WTC11 (cell line): Measurements from ENCODE around the gene PADI1. TPM values are rescaled to one million over a fixed set of nuclear protein-coding genes. Genes with fewer than 3 reads are reported as not detected.

ENCODE experiments used
- ATAC-seq: fragments of 200-7000 bp; cut with Tn5 transposase; 2 replicates; pipeline ENCODE4 v1.10.0; 2021; ENCODE audit warnings: mild to moderate bottlenecking, moderate library complexity
- CTCF ChIA-PET: fragments of 300-600 bp; sonication (Branson Sonifier 250); formaldehyde crosslinking; loops from one replicate; lab custom pipeline; 2021; ENCODE audit warnings: antibody characterized with exemption; lab: Charles Lee
- POLR2A ChIA-PET: fragments of 350-600 bp; sonication (Branson Sonifier 250); formaldehyde crosslinking; loops from one replicate; lab custom pipeline; 2021; ENCODE audit warnings: antibody characterized with exemption; lab: Charles Lee
- DNase-seq: peaks from one replicate; pipeline ENCODE4 v3.0.0; 2021; ENCODE audit warnings: low spot score
- H3K27ac Mint-ChIP-seq: 2 replicates; pipeline ENCODE4 v1.8.0; 2021; ENCODE audit warnings: mixed read lengths
- H3K27me3 Mint-ChIP-seq: 2 replicates; pipeline ENCODE4 v1.8.0; 2021; ENCODE audit warnings: low read depth, mild to moderate bottlenecking, moderate library complexity, mixed read lengths
- H3K36me3 Mint-ChIP-seq: 2 replicates; pipeline ENCODE4 v1.8.0; 2021; ENCODE audit warnings: mixed read lengths
- H3K4me1 Mint-ChIP-seq: 2 replicates; pipeline ENCODE4 v1.8.0; 2022; ENCODE audit warnings: mixed read lengths
- H3K4me3 Mint-ChIP-seq: 2 replicates; pipeline ENCODE4 v1.8.0; 2021; ENCODE audit warnings: mild to moderate bottlenecking, moderate library complexity, mixed read lengths
- H3K9me3 Mint-ChIP-seq: 2 replicates; pipeline ENCODE4 v1.8.0; 2021; ENCODE audit warnings: mixed read lengths
- CBFB ChIP-seq: sonication (generic); formaldehyde crosslinking; IDR thresholded peaks from 2 replicates; pipeline ENCODE4 v1.8.1; 2022; ENCODE audit warnings: mild to moderate bottlenecking, low read depth, missing genetic modification reagents
- CREM ChIP-seq: sonication (generic); formaldehyde crosslinking; IDR thresholded peaks from 2 replicates; pipeline ENCODE4 v1.8.1; 2022; ENCODE audit warnings: mild to moderate bottlenecking, missing genetic modification reagents, moderate library complexity
- ESRRA ChIP-seq: sonication (generic); formaldehyde crosslinking; IDR thresholded peaks from 2 replicates; pipeline ENCODE4 v1.8.1; 2022; ENCODE audit warnings: mild to moderate bottlenecking, missing genetic modification reagents, borderline replicate concordance
- GRHL2 ChIP-seq: fragments of 250-450 bp; sonication (Bioruptor Pico); IDR thresholded peaks from 2 replicates; pipeline ENCODE4 v1.8.0; 2022; ENCODE audit warnings: mild to moderate bottlenecking, moderate library complexity; ENCODE audit not compliant: insufficient replicate concordance, severe bottlenecking
- NFE2L1 ChIP-seq: sonication (generic); formaldehyde crosslinking; IDR thresholded peaks from 2 replicates; pipeline ENCODE4 v1.8.1; 2023; ENCODE audit warnings: missing genetic modification reagents
- OVOL2 ChIP-seq: fragments of 250-450 bp; sonication (Bioruptor Pico); IDR thresholded peaks from 2 replicates; pipeline ENCODE4 v1.9.0; 2021; ENCODE audit warnings: mild to moderate bottlenecking, borderline replicate concordance
- RELA ChIP-seq: sonication (generic); formaldehyde crosslinking; IDR thresholded peaks from 2 replicates; pipeline ENCODE4 v1.8.1; 2022; ENCODE audit warnings: missing genetic modification reagents, mild to moderate bottlenecking, borderline replicate concordance
- RORB ChIP-seq: fragments of 250-450 bp; sonication (Bioruptor Pico); IDR thresholded peaks from 2 replicates; pipeline ENCODE4 v1.9.0; 2021; ENCODE audit warnings: mild to moderate bottlenecking
- SOX15 ChIP-seq: fragments of 250-450 bp; sonication (Bioruptor Pico); IDR thresholded peaks from 2 replicates; pipeline ENCODE4 v1.9.0; 2021; ENCODE audit warnings: mild to moderate bottlenecking
- TCF7 ChIP-seq: sonication (generic); formaldehyde crosslinking; IDR thresholded peaks from 2 replicates; pipeline ENCODE4 v1.8.0; 2022; ENCODE audit warnings: mild to moderate bottlenecking, low read depth, missing genetic modification reagents, moderate library complexity
- TEAD1 ChIP-seq: sonication (generic); formaldehyde crosslinking; IDR thresholded peaks from 2 replicates; pipeline ENCODE4 v1.8.0; 2022; ENCODE audit warnings: mild to moderate bottlenecking, missing genetic modification reagents
- ZBTB21 ChIP-seq: sonication (generic); formaldehyde crosslinking; IDR thresholded peaks from 2 replicates; pipeline ENCODE4 v1.8.1; 2023; ENCODE audit warnings: mild to moderate bottlenecking, missing genetic modification reagents, borderline replicate concordance
- ZNF138 ChIP-seq: sonication (generic); formaldehyde crosslinking; conservative IDR thresholded peaks from 2 replicates; pipeline ENCODE4 v1.8.1; 2022; ENCODE audit warnings: mild to moderate bottlenecking, moderate library complexity, missing genetic modification reagents
- ZNF232 ChIP-seq: sonication (generic); formaldehyde crosslinking; IDR thresholded peaks from 2 replicates; pipeline ENCODE4 v1.8.0; 2022; ENCODE audit warnings: mild to moderate bottlenecking, missing genetic modification reagents
- total RNA-seq: library from RNA; stranded (reverse); gene quantifications from 3 replicates; pipeline ENCODE4 v1.2.3, GENCODE V29; 2021
- TF ChIP-seq, protein P1 (sequence below): sonication (generic); formaldehyde crosslinking; IDR thresholded peaks from 2 replicates; pipeline ENCODE4 v1.8.0; 2022; ENCODE audit warnings: mild to moderate bottlenecking, missing genetic modification reagents
- TF ChIP-seq, protein P2 (sequence below): fragments of 250-450 bp; sonication (Bioruptor Pico); IDR thresholded peaks from 2 replicates; pipeline ENCODE4 v1.9.0; 2021; ENCODE audit warnings: moderate library complexity, mild to moderate bottlenecking, inconsistent platforms, borderline replicate concordance
- TF ChIP-seq, protein P3 (sequence below): sonication (generic); formaldehyde crosslinking; IDR thresholded peaks from 2 replicates; pipeline ENCODE4 v1.8.1; 2022; ENCODE audit warnings: low read depth, mild to moderate bottlenecking, moderate library complexity, missing genetic modification reagents, borderline replicate concordance
- TF ChIP-seq, protein P4 (sequence below): fragments of 200-600 bp; IDR thresholded peaks from 2 replicates; pipeline ENCODE4 v1.8.0; 2022; ENCODE audit warnings: antibody characterized with exemption
- TF ChIP-seq, protein P5 (sequence below): sonication (generic); formaldehyde crosslinking; IDR thresholded peaks from 2 replicates; pipeline ENCODE4 v1.8.1; 2023; ENCODE audit warnings: mild to moderate bottlenecking, missing genetic modification reagents
- TF ChIP-seq, protein P6 (sequence below): sonication (generic); formaldehyde crosslinking; IDR thresholded peaks from 2 replicates; pipeline ENCODE4 v1.8.0; 2022; ENCODE audit warnings: mild to moderate bottlenecking, missing genetic modification reagents
- TF ChIP-seq, protein P7 (sequence below): sonication (generic); formaldehyde crosslinking; IDR thresholded peaks from 2 replicates; pipeline ENCODE4 v1.8.1; 2022; ENCODE audit warnings: missing genetic modification reagents, borderline replicate concordance
- TF ChIP-seq, protein P8 (sequence below): sonication (generic); formaldehyde crosslinking; IDR thresholded peaks from 2 replicates; pipeline ENCODE4 v1.8.1; 2022; ENCODE audit warnings: mild to moderate bottlenecking, missing genetic modification reagents, moderate library complexity, borderline replicate concordance

PADI1 gene
- total RNA-seq, 1 experiment from 2014 or later: 0.15 TPM

DNA sequence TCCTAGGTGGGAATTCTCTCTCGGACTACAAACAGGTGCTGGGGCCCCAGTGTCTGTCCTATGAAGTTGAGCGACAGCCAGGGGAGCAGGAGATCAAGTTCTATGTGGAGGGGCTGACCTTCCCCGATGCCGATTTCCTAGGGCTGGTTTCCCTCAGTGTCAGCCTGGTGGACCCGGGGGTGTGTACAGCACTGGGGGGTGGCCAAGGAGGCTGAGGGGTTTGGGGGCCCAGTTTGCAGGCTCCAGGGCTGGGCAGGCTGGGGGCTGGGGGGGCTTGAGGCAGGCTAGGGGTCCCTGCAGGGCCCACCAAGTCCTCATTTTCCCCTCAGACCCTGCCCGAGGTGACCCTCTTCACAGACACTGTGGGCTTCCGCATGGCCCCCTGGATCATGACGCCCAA, 23.7 kb downstream of the PADI1 start:
- H3K36me3 Mint-ChIP-seq: no peaks in the 10 kb centered on the region
- ChIA-PET POLR2A (no interaction called here), CTCF (interaction anchor here (2.6 kb wide), 1 partner anchor 103 kb away, joined by 10 read pairs; no protein-coding TSS in a partner anchor)
- H3K27me3 Mint-ChIP-seq: peaks cover 3% of the 10 kb centered on the region; the same call in 1 of the 2 replicates
- TF ChIP-seq GRHL2 (CRISPR knock-in tag) (no peak), CBFB (CRISPR knock-in tag) (no peak), CREM (CRISPR knock-in tag) (no peak), RELA (CRISPR knock-in tag) (no peak), TEAD1 (CRISPR knock-in tag) (no peak), ZNF138 (no peak), SOX15 (CRISPR knock-in tag) (no peak)
- TF ChIP-seq, protein P1, sequence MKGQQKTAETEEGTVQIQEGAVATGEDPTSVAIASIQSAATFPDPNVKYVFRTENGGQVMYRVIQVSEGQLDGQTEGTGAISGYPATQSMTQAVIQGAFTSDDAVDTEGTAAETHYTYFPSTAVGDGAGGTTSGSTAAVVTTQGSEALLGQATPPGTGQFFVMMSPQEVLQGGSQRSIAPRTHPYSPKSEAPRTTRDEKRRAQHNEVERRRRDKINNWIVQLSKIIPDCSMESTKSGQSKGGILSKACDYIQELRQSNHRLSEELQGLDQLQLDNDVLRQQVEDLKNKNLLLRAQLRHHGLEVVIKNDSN: no peak
- DNase-seq: no peak
- H3K27ac Mint-ChIP-seq: no peak overlapping the region
- H3K4me1 Mint-ChIP-seq: peaks cover 13% of the 10 kb centered on the region
- H3K4me3 Mint-ChIP-seq: no peak overlapping the region
- no peaks in the 10 kb centered on the region for H3K9me3 Mint-ChIP-seq
- no peak for ATAC-seq

DNA sequence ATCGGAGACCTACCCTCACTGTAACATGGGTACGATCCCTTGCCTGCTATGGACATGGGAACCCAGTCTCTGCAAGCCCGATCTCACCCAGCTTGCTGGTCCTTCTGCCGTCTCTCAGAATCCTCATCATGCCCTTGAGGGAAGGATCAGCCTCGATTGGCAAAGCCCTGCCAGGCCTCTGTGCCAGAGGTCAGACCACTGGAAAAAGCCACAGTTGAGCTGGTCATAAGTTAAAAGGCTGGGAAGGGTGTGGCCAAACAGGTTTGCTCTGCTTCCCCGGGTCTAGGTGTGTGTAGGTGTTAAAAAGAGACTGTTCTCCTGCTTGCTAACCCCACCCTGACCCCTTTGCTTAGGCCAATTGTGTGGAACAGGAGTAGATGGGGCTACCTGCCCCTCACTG, 24.5 kb downstream of the PADI1 start:
- no peak for TF ChIP-seq TCF7
- no peak for TF ChIP-seq ZBTB21 (CRISPR knock-in tag)
- TF ChIP-seq RORB: no peak
- TF ChIP-seq, protein P2, sequence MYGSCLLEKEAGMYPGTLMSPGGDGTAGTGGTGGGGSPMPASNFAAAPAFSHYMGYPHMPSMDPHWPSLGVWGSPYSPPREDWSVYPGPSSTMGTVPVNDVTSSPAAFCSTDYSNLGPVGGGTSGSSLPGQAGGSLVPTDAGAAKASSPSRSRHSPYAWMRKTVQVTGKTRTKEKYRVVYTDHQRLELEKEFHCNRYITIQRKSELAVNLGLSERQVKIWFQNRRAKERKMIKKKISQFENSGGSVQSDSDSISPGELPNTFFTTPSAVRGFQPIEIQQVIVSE (CRISPR knock-in tag): no peak
- no peak for TF ChIP-seq NFE2L1 (CRISPR knock-in tag)
- TF ChIP-seq, protein P3, sequence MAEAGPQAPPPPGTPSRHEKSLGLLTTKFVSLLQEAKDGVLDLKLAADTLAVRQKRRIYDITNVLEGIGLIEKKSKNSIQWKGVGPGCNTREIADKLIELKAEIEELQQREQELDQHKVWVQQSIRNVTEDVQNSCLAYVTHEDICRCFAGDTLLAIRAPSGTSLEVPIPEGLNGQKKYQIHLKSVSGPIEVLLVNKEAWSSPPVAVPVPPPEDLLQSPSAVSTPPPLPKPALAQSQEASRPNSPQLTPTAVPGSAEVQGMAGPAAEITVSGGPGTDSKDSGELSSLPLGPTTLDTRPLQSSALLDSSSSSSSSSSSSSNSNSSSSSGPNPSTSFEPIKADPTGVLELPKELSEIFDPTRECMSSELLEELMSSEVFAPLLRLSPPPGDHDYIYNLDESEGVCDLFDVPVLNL: no peak
- TF ChIP-seq, protein P4, sequence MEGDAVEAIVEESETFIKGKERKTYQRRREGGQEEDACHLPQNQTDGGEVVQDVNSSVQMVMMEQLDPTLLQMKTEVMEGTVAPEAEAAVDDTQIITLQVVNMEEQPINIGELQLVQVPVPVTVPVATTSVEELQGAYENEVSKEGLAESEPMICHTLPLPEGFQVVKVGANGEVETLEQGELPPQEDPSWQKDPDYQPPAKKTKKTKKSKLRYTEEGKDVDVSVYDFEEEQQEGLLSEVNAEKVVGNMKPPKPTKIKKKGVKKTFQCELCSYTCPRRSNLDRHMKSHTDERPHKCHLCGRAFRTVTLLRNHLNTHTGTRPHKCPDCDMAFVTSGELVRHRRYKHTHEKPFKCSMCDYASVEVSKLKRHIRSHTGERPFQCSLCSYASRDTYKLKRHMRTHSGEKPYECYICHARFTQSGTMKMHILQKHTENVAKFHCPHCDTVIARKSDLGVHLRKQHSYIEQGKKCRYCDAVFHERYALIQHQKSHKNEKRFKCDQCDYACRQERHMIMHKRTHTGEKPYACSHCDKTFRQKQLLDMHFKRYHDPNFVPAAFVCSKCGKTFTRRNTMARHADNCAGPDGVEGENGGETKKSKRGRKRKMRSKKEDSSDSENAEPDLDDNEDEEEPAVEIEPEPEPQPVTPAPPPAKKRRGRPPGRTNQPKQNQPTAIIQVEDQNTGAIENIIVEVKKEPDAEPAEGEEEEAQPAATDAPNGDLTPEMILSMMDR: no peak
- no peak for TF ChIP-seq OVOL2 (CRISPR knock-in tag)
- TF ChIP-seq, protein P5, sequence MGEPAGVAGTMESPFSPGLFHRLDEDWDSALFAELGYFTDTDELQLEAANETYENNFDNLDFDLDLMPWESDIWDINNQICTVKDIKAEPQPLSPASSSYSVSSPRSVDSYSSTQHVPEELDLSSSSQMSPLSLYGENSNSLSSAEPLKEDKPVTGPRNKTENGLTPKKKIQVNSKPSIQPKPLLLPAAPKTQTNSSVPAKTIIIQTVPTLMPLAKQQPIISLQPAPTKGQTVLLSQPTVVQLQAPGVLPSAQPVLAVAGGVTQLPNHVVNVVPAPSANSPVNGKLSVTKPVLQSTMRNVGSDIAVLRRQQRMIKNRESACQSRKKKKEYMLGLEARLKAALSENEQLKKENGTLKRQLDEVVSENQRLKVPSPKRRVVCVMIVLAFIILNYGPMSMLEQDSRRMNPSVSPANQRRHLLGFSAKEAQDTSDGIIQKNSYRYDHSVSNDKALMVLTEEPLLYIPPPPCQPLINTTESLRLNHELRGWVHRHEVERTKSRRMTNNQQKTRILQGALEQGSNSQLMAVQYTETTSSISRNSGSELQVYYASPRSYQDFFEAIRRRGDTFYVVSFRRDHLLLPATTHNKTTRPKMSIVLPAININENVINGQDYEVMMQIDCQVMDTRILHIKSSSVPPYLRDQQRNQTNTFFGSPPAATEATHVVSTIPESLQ (CRISPR knock-in tag): no peak
- no peak for TF ChIP-seq TEAD1 (CRISPR knock-in tag)
- Mint-ChIP-seq H3K9me3 (no peaks in the 10 kb centered on the region), H3K27me3 (peaks cover 3% of the 10 kb centered on the region; the same call in 1 of the 2 replicates), H3K36me3 (no peaks in the 10 kb centered on the region), H3K4me3 (no peak overlapping the region), H3K4me1 (peaks cover 13% of the 10 kb centered on the region), H3K27ac (no peak overlapping the region)
- POLR2A ChIA-PET: no interaction called here
- DNase-seq: no peak
- CTCF ChIA-PET: interaction anchor here (2.6 kb wide), 1 partner anchor 103 kb away, joined by 10 read pairs; no protein-coding TSS in a partner anchor
- no peak for ATAC-seq

DNA sequence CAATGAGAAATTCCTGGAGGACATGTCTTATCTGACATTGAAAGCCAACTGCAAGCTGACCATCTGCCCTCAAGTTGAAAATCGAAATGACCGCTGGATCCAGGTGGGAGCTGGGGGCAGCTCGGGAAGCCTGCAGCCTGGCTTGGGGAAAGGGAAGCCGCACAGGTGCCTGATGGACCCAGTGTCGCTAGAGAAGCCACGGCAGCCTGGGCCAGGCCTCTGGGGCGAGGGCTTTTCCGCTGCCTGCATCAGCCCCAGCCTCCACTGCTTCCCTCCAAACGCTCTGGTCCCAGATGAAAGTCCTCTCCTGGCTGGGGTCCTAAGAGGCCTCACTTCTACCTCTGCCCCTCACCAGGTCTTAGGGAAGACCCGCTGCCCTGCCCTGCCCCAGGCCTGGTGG, 25.2 kb downstream of the PADI1 start:
- Mint-ChIP-seq H3K4me3 (no peak overlapping the region), H3K27ac (no peak overlapping the region), H3K4me1 (peaks cover 13% of the 10 kb centered on the region), H3K36me3 (no peaks in the 10 kb centered on the region), H3K9me3 (no peaks in the 10 kb centered on the region), H3K27me3 (peaks cover 3% of the 10 kb centered on the region; the same call in 1 of the 2 replicates)
- ATAC-seq (no peak), DNase-seq (no peak)
- ChIA-PET CTCF (interaction anchor here (1.1 to 2.6 kb wide), 2 partner anchors 104 kb away, joined by 3 to 10 read pairs; no protein-coding TSS in a partner anchor), POLR2A (no interaction called here)
- TF ChIP-seq, protein P6, sequence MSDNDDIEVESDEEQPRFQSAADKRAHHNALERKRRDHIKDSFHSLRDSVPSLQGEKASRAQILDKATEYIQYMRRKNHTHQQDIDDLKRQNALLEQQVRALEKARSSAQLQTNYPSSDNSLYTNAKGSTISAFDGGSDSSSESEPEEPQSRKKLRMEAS (CRISPR knock-in tag): no peak
- TF ChIP-seq, protein P7, sequence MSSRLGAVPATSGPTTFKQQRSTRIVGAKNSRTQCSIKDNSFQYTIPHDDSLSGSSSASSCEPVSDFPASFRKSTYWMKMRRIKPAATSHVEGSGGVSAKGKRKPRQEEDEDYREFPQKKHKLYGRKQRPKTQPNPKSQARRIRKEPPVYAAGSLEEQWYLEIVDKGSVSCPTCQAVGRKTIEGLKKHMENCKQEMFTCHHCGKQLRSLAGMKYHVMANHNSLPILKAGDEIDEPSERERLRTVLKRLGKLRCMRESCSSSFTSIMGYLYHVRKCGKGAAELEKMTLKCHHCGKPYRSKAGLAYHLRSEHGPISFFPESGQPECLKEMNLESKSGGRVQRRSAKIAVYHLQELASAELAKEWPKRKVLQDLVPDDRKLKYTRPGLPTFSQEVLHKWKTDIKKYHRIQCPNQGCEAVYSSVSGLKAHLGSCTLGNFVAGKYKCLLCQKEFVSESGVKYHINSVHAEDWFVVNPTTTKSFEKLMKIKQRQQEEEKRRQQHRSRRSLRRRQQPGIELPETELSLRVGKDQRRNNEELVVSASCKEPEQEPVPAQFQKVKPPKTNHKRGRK (CRISPR knock-in tag): no peak
- TF ChIP-seq ESRRA (CRISPR knock-in tag): no peak
- TF ChIP-seq, protein P8, sequence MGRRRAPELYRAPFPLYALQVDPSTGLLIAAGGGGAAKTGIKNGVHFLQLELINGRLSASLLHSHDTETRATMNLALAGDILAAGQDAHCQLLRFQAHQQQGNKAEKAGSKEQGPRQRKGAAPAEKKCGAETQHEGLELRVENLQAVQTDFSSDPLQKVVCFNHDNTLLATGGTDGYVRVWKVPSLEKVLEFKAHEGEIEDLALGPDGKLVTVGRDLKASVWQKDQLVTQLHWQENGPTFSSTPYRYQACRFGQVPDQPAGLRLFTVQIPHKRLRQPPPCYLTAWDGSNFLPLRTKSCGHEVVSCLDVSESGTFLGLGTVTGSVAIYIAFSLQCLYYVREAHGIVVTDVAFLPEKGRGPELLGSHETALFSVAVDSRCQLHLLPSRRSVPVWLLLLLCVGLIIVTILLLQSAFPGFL (CRISPR knock-in tag): no peak
- no peak for TF ChIP-seq GRHL2 (CRISPR knock-in tag)
- no peak for TF ChIP-seq ZNF232 (CRISPR knock-in tag)
